H1 (cell line): Measurements from ENCODE around the gene DRC7. TPM values are rescaled to one million over a fixed set of nuclear protein-coding genes. Genes with fewer than 3 reads are reported as not detected.

Experiments
- CTCF ChIA-PET: fragments of 300-600 bp; sonication (Branson Sonifier 250); formaldehyde crosslinking; loops from one replicate; lab custom pipeline; 2021; ENCODE audit not compliant: partially characterized antibody; lab: Charles Lee
- POLR2A ChIA-PET: fragments of 300-600 bp; sonication (Branson Sonifier 250); formaldehyde crosslinking; loops from one replicate; lab custom pipeline; 2021; ENCODE audit warnings: inconsistent platforms; ENCODE audit not compliant: partially characterized antibody; lab: Charles Lee
- DNase-seq, 2 experiments: peaks; one replicate each; pipeline versions ENCODE4 v3.0.0 to v3.0.0-alpha.2; 2010 to 2022; ENCODE audit warnings: low spot score in 2 of 2, low read depth in 1 of 2, mixed read lengths in 1 of 2
- FAIRE-seq: peaks from 2 replicates; lab custom pipeline; 2011; peaks lifted over from hg19 to GRCh38; lab: Jason Lieb, UNC
- H2AFZ ChIP-seq: 2 replicates; pipeline ENCODE4 v1.8.1; 2012; ENCODE audit warnings: low read length, inconsistent platforms
- H2AK5ac ChIP-seq: 2 replicates; pipeline ENCODE4 v1.6.1; 2013; ENCODE audit warnings: low read depth, low read length
- H2BK120ac ChIP-seq: replicated peaks from 2 replicates; pipeline ENCODE3; 2013; ENCODE audit warnings: low read depth, low read length, inconsistent platforms
- H2BK12ac ChIP-seq: 2 replicates; pipeline ENCODE4 v1.6.1; 2013; ENCODE audit warnings: low read depth, low read length
- H2BK15ac ChIP-seq: 2 replicates; pipeline ENCODE4 v1.6.1; 2013; ENCODE audit warnings: low read length
- H2BK20ac ChIP-seq: 2 replicates; pipeline ENCODE4 v1.6.1; 2013; ENCODE audit warnings: low read length
- H2BK5ac ChIP-seq: 2 replicates; pipeline ENCODE4 v1.6.1; 2013; ENCODE audit warnings: low read depth, low read length
- H3K14ac ChIP-seq: 2 replicates; pipeline ENCODE4 v1.6.1; 2013; ENCODE audit warnings: inconsistent platforms; ENCODE audit not compliant: insufficient read length
- H3K18ac ChIP-seq: 2 replicates; pipeline ENCODE4 v1.6.1; 2013; ENCODE audit warnings: low read length; ENCODE audit errors: extremely low read depth
- H3K23ac ChIP-seq: 2 replicates; pipeline ENCODE4 v1.6.1; 2013; ENCODE audit warnings: inconsistent platforms; ENCODE audit not compliant: insufficient read length
- H3K23me2 ChIP-seq: 2 replicates; pipeline ENCODE4 v1.6.1; 2013; ENCODE audit warnings: low read depth, low read length
- H3K27ac ChIP-seq: 2 replicates; pipeline ENCODE4 v1.6.1; 2011; ENCODE audit warnings: low read depth, low read length, inconsistent platforms
- H3K27me3 ChIP-seq, 4 experiments: replicated peaks in 1 of 4; 1 replicate in 1 of 4; 2 replicates in 3 of 4; pipeline versions ENCODE4 v1.6.1 to v1.8.1; 2011 to 2013; ENCODE audit warnings: low read length in 3 of 4, mild to moderate bottlenecking in 3 of 4, inconsistent platforms in 2 of 4, mixed read lengths in 2 of 4, moderate library complexity in 1 of 4; ENCODE audit not compliant: control insufficient read depth in 3 of 4, insufficient read depth in 3 of 4; ENCODE audit errors: extremely low read depth in 1 of 4
- H3K36me3 ChIP-seq, 4 experiments: 2 replicates each; pipeline versions ENCODE4 v1.6.1 to v1.8.1; 2011 to 2013; ENCODE audit warnings: mild to moderate bottlenecking in 4 of 4, low read length in 3 of 4, moderate library complexity in 2 of 4, control low read depth in 1 of 4, inconsistent platforms in 1 of 4; ENCODE audit not compliant: insufficient read depth in 4 of 4, control insufficient read depth in 2 of 4
- H3K4ac ChIP-seq: replicated peaks from 2 replicates; pipeline ENCODE3; 2013; ENCODE audit warnings: low read length, low read depth, mixed read lengths, inconsistent platforms; ENCODE audit not compliant: insufficient read length
- H3K4me1 ChIP-seq, 4 experiments: replicated peaks in 1 of 4; 1 replicate in 1 of 4; 2 replicates in 3 of 4; pipeline versions ENCODE4 v1.6.1 to v1.8.1; 2011 to 2013; ENCODE audit warnings: low read length in 3 of 4, inconsistent platforms in 2 of 4, mixed read lengths in 1 of 4; ENCODE audit not compliant: insufficient read depth in 4 of 4, control insufficient read depth in 3 of 4
- H3K4me2 ChIP-seq, 2 experiments: 2 replicates each; pipeline versions ENCODE4 v1.6.1 to v1.8.1; 2011 to 2013; ENCODE audit warnings: low read depth in 2 of 2, low read length in 2 of 2, control low read depth in 1 of 2, inconsistent platforms in 1 of 2, mild to moderate bottlenecking in 1 of 2; ENCODE audit not compliant: insufficient read depth in 1 of 2
- H3K4me3 ChIP-seq, 4 experiments: fragments of 200-600, 300-600 bp in 1 of 4; sonication (generic), shearing (Covaris generic), sonication (Bioruptor Twin) in 1 of 4; 2 replicates each; pipeline versions ENCODE4 v1.5.1 to v1.8.1; 2011 to 2016; ENCODE audit warnings: low read length in 4 of 4, low read depth in 3 of 4, control low read depth in 2 of 4, inconsistent platforms in 2 of 4, mild to moderate bottlenecking in 2 of 4, mixed read lengths in 1 of 4, moderate library complexity in 1 of 4; ENCODE audit not compliant: insufficient read depth in 2 of 4; ENCODE audit errors: extremely low read depth in 1 of 4
- H3K56ac ChIP-seq: replicated peaks from 2 replicates; pipeline ENCODE3; 2013; ENCODE audit warnings: low read depth, mild to moderate bottlenecking, mixed read lengths, low read length, inconsistent platforms; ENCODE audit not compliant: insufficient read length
- H3K79me1 ChIP-seq: 2 replicates; pipeline ENCODE4 v1.6.1; 2013; ENCODE audit warnings: low read depth, low read length, control low read depth
- H3K79me2 ChIP-seq, 2 experiments: 2 replicates each; pipeline versions ENCODE4 v1.6.1 to v1.8.1; 2012 to 2013; ENCODE audit warnings: low read length in 2 of 2, mild to moderate bottlenecking in 2 of 2, inconsistent platforms in 1 of 2; ENCODE audit not compliant: insufficient read depth in 2 of 2, control insufficient read depth in 1 of 2
- H3K9ac ChIP-seq, 4 experiments: replicated peaks in 1 of 4; 1 replicate in 1 of 4; 2 replicates in 3 of 4; pipeline versions ENCODE4 v1.6.1 to v1.8.1; 2011 to 2013; ENCODE audit warnings: low read depth in 3 of 4, low read length in 3 of 4, control low read depth in 2 of 4, mild to moderate bottlenecking in 2 of 4, moderate library complexity in 2 of 4, inconsistent platforms in 1 of 4; ENCODE audit errors: extremely low read depth in 1 of 4
- H3K9me3 ChIP-seq, 2 experiments: 2 replicates each; pipeline versions ENCODE4 v1.6.1 to v1.8.1; 2012 to 2013; ENCODE audit warnings: mild to moderate bottlenecking in 2 of 2, moderate library complexity in 2 of 2, control low read depth in 1 of 2, inconsistent platforms in 1 of 2, low read depth in 1 of 2, low read length in 1 of 2, mixed read lengths in 1 of 2; ENCODE audit not compliant: insufficient read depth in 2 of 2
- H4K20me1 ChIP-seq, 2 experiments: replicated peaks in 1 of 2; 2 replicates each; pipeline versions ENCODE3 to v1.8.1; 2011 to 2013; ENCODE audit warnings: inconsistent platforms in 2 of 2, low read length in 2 of 2, mild to moderate bottlenecking in 1 of 2; ENCODE audit not compliant: insufficient read depth in 2 of 2, control insufficient read depth in 1 of 2
- H4K5ac ChIP-seq: 2 replicates; pipeline ENCODE4 v1.6.1; 2013; ENCODE audit warnings: low read length, low read depth, mixed read lengths, inconsistent platforms; ENCODE audit not compliant: insufficient read length
- H4K8ac ChIP-seq: 2 replicates; pipeline ENCODE4 v1.8.0; 2013; ENCODE audit warnings: mild to moderate bottlenecking, moderate library complexity, low read length, inconsistent platforms; ENCODE audit not compliant: insufficient read depth; ENCODE audit errors: extremely low read depth
- H4K91ac ChIP-seq: replicated peaks from 2 replicates; pipeline ENCODE3; 2013; ENCODE audit warnings: low read length, mixed read lengths, inconsistent platforms; ENCODE audit not compliant: insufficient read length
- HDAC2 ChIP-seq, 2 experiments: fragments of 300-600 bp in 1 of 2; sonication (generic) in 1 of 2; IDR thresholded peaks; 2 replicates each; pipeline ENCODE4 v1.6.1; 2011 to 2012; ENCODE audit warnings: low read depth in 2 of 2, low read length in 2 of 2, mild to moderate bottlenecking in 2 of 2, moderate library complexity in 2 of 2, borderline replicate concordance in 1 of 2, inconsistent platforms in 1 of 2
- WGBS, 2 experiments: shearing (Covaris generic) in 1 of 2; methylation state at CpG; one replicate each; pipeline versions ENCODE4 v1.1.6 to v1.1.7; 2013 to 2015; ENCODE audit warnings: low lambda C conversion rate in 2 of 2, mixed read lengths in 2 of 2, inconsistent platforms in 1 of 2, low coverage in 1 of 2, missing lambda C conversion rate in 1 of 2; ENCODE audit not compliant: insufficient replicate concordance in 2 of 2, insufficient coverage in 1 of 2, insufficient read length in 1 of 2; ENCODE audit errors: extremely low coverage in 1 of 2, missing lambda C conversion rate in 1 of 2; 5-methylcytosine and 5-hydroxymethylcytosine counted together
- polyA plus RNA-seq, 7 experiments: library from polyadenylated mRNA; depleted of rRNA in 3 of 7; stranded (reverse) in 5 of 7; unstranded in 2 of 7; fragments of >200 nt in 5 of 7; fragments of 200-250 nt in 2 of 7; gene quantifications; 1 replicate in 5 of 7; 2 replicates in 1 of 7; 4 replicates in 1 of 7; pipeline versions ENCODE4 v1.2.1 to v1.2.3, GENCODE V29; 2011 to 2013; ENCODE audit warnings: missing spikeins in 2 of 7, mixed read lengths in 2 of 7
- total RNA-seq: library from RNA; stranded (reverse); fragmentation: NEBNext Ultra II Directional; extraction: Animal tissue kit (Norgen Biotek cat#: 25700); gene quantifications from 2 replicates; pipeline ENCODE4 v1.2.1, GENCODE V29; 2021

Gene DRC7
- total and polyA plus RNA-seq, 2 of the 8 experiments (the other 6 are each of a cell fraction or from before 2014, with no cell fraction given): 0.14 TPM; not detected in 1

GRCh38 chr16:57752581-57753447 lies 58.2 kb downstream of the DRC7 start:
- H2AFZ ChIP-seq: no peak overlapping the region
- 89% methylated on average over 34 of the region's 44 CpGs; no CpG with 5 or more reads in 1 of the 2 experiments for WGBS, 2 experiments
- no peak overlapping the region for H4K5ac ChIP-seq
- H3K14ac ChIP-seq: no peak overlapping the region
- no peak overlapping the region for H3K9ac ChIP-seq
- no peak overlapping the region for H4K91ac ChIP-seq
- POLR2A ChIA-PET: interaction anchor here (1.5 to 2.0 kb wide), 2 partner anchors 7 to 16 kb away, joined by 3 to 5 read pairs; no protein-coding TSS in a partner anchor
- peaks cover 4 to 7% of the 10 kb centered on the region in 2 experiments for H4K20me1 ChIP-seq
- no peak overlapping the region for H3K27ac ChIP-seq
- H3K79me1 ChIP-seq: no peaks in the 10 kb centered on the region
- no peak overlapping the region for H2BK15ac ChIP-seq
- no peak overlapping the region for H3K4me3 ChIP-seq
- H3K56ac ChIP-seq: no peak overlapping the region
- H2BK5ac ChIP-seq: no peak overlapping the region
- no peak overlapping the region for H2BK120ac ChIP-seq
- no peak overlapping the region for H3K23ac ChIP-seq
- no peak overlapping the region for H2BK20ac ChIP-seq
- H2BK12ac ChIP-seq: no peak overlapping the region
- TF ChIP-seq HDAC2 (IDR thresholded peaks at IDR 0.05; ENCODE audit: borderline replicate concordance in 1 of 2, low read depth in 2 of 2, low read length in 2 of 2): no peak
- H3K4me1 ChIP-seq: 0 out of 7 replicates have a peak, but pooled peaks cover 0 to 6% (median 0%) of the 10 kb centered on the region in 4 experiments
- H4K8ac ChIP-seq: no peak overlapping the region; the same call in 1 of the 2 replicates
- H3K36me3 ChIP-seq: peaks cover 0 to 12% (median 7%) of the 10 kb centered on the region in 4 experiments; a peak in 6 of 8 replicates
- no peak overlapping the region for H3K4me2 ChIP-seq
- FAIRE-seq (no peak), DNase-seq (peak in 1 of 2 experiments; percentile 41)
- no peak overlapping the region for H2AK5ac ChIP-seq
- H3K27me3 ChIP-seq: no peaks in the 10 kb centered on the region
- CTCF ChIA-PET: interaction anchor here (1.2 to 1.6 kb wide), 4 partner anchors 11 to 171 kb away, joined by 3 to 6 read pairs (median 4); no protein-coding TSS in a partner anchor
- no peaks in the 10 kb centered on the region for H3K9me3 ChIP-seq
- H3K23me2 ChIP-seq: no peaks in the 10 kb centered on the region
- no peak overlapping the region for H3K4ac ChIP-seq
- H3K18ac ChIP-seq: no peak overlapping the region
- H3K79me2 ChIP-seq: no peaks in the 10 kb centered on the region
